GM12878 (cell line): ENCODE measurements around the gene SCYL1. TPM values are rescaled to one million over a fixed set of nuclear protein-coding genes. Genes with fewer than 3 reads are reported as not detected.
A peak's percentile ranks its signal among the peaks of the same experiment; 100 is the strongest.

ENCODE experiments used
- ATAC-seq: fragments of 200-7000 bp; cut with Tn5 transposase; 3 replicates; pipeline ENCODE4 v1.9.1; 2020; ENCODE audit warnings: mild to moderate bottlenecking, moderate library complexity
- BruUV-seq: library from RNA; stranded (reverse); fragments of 400-500 nt; replicated peaks from 2 replicates; lab custom pipeline; 2021; lab: Mats Ljungman, UMichigan
- CTCF ChIA-PET: fragments of 300-600 bp; sonication (Branson Sonifier 250); formaldehyde crosslinking; extraction: SDS; loops from one replicate; lab custom pipeline; 2021; ENCODE audit warnings: inconsistent platforms; lab: Yijun Ruan, JAX
- POLR2A ChIA-PET: fragments of 350-600 bp; formaldehyde crosslinking; extraction: SDS; loops from one replicate; lab custom pipeline; 2021; ENCODE audit warnings: inconsistent platforms; lab: Charles Lee
- RAD21 ChIA-PET: fragments of 300-600 bp; sonication (Branson Sonifier 250); formaldehyde crosslinking; loops from one replicate; lab custom pipeline; 2023; ENCODE audit warnings: antibody characterized with exemption; ENCODE audit not compliant: unreplicated experiment; lab: Charles Lee
- SMC1A ChIA-PET: fragments of 300-600 bp; sonication (Branson Sonifier 250); formaldehyde crosslinking; loops from one replicate; lab custom pipeline; 2023; ENCODE audit not compliant: unreplicated experiment, uncharacterized antibody; lab: Charles Lee
- DNase-seq: peaks from one replicate; pipeline ENCODE4 v3.0.0-alpha.2; 2011; ENCODE audit warnings: low read depth, low spot score
- FAIRE-seq: peaks from 3 replicates; lab custom pipeline; 2011; peaks lifted over from hg19 to GRCh38; lab: Jason Lieb, UNC
- H2AFZ ChIP-seq: 2 replicates; pipeline ENCODE4 v1.6.0; 2011; ENCODE audit warnings: low read depth, low read length, control low read depth; ENCODE audit not compliant: control insufficient read depth
- H3K27ac ChIP-seq: 2 replicates; pipeline ENCODE4 v1.5.1; 2011; ENCODE audit warnings: control low read depth; ENCODE audit not compliant: control insufficient read depth, insufficient read depth
- H3K27me3 ChIP-seq, 2 experiments: replicated peaks in 1 of 2; 2 replicates each; pipeline versions ENCODE4 v1.6.0 to v1.6.1; 2011; ENCODE audit warnings: low read length in 1 of 2; ENCODE audit not compliant: control insufficient read depth in 2 of 2, insufficient read depth in 2 of 2
- H3K36me3 ChIP-seq, 2 experiments: 2 replicates each; pipeline ENCODE4 v1.5.1; 2011; ENCODE audit warnings: low read length in 1 of 2; ENCODE audit not compliant: control insufficient read depth in 2 of 2, insufficient read depth in 2 of 2
- H3K4me1 ChIP-seq: 2 replicates; pipeline ENCODE4 v1.6.1; 2011; ENCODE audit warnings: mild to moderate bottlenecking, low read length, moderate library complexity, mixed read lengths; ENCODE audit not compliant: control insufficient read depth, insufficient read depth
- H3K4me2 ChIP-seq: 2 replicates; pipeline ENCODE4 v1.6.0; 2011; ENCODE audit warnings: control low read depth; ENCODE audit not compliant: control insufficient read depth, insufficient read depth
- H3K4me3 ChIP-seq: fragments of 200-600 bp; sonication (generic); 2 replicates; pipeline ENCODE4 v1.5.1; 2016
- H3K79me2 ChIP-seq: 2 replicates; pipeline ENCODE4 v1.6.0; 2011; ENCODE audit warnings: low read length; ENCODE audit not compliant: control insufficient read depth, insufficient read depth
- H3K9ac ChIP-seq: 2 replicates; pipeline ENCODE4 v1.8.0; 2011; ENCODE audit warnings: low read length, control low read depth, mixed read lengths; ENCODE audit not compliant: control insufficient read depth, insufficient read depth
- H3K9me3 ChIP-seq: replicated peaks from 3 replicates; pipeline ENCODE4 v1.5.1; 2011; ENCODE audit warnings: mild to moderate bottlenecking, low read length; ENCODE audit not compliant: control insufficient read depth, insufficient read depth
- H4K20me1 ChIP-seq: 2 replicates; pipeline ENCODE4 v1.6.0; 2011; ENCODE audit not compliant: control insufficient read depth, insufficient read depth
- BHLHE40 ChIP-seq, 2 experiments: fragments of 450-650 bp in 1 of 2; IDR thresholded peaks; 2 replicates each; pipeline ENCODE4 v1.6.1; 2011 to 2017; ENCODE audit warnings: low read depth in 2 of 2, borderline replicate concordance in 1 of 2, improper control_type of control experiment in 1 of 2, low read length in 1 of 2, mild to moderate bottlenecking in 1 of 2
- CHD2 ChIP-seq: IDR thresholded peaks from 2 replicates; pipeline ENCODE4 v1.6.1; 2011; ENCODE audit warnings: low read depth, low read length, improper control_type of control experiment, borderline replicate concordance
- CREM ChIP-seq: IDR thresholded peaks from 2 replicates; pipeline ENCODE4 v1.6.1; 2014; ENCODE audit warnings: antibody characterized with exemption, low read depth
- LARP7 ChIP-seq: fragments of 450-650 bp; IDR thresholded peaks from 2 replicates; pipeline ENCODE4 v1.6.1; 2017; ENCODE audit warnings: mild to moderate bottlenecking
- MTA3 ChIP-seq: IDR thresholded peaks from 2 replicates; pipeline ENCODE4 v1.6.1; 2012; ENCODE audit warnings: low read length, inconsistent platforms, borderline replicate concordance
- POLR2A ChIP-seq: IDR thresholded peaks from 2 replicates; pipeline ENCODE4 v1.6.1; 2011; ENCODE audit warnings: low read depth, mild to moderate bottlenecking, low read length
- POLR2AphosphoS5 ChIP-seq: IDR thresholded peaks from 2 replicates; pipeline ENCODE4 v1.6.1; 2011; ENCODE audit warnings: mild to moderate bottlenecking, low read length, inconsistent platforms
- RFX5 ChIP-seq: IDR thresholded peaks from 2 replicates; pipeline ENCODE4 v1.6.1; 2011; ENCODE audit warnings: low read depth, low read length, improper control_type of control experiment
- SUZ12 ChIP-seq: fragments of 200-600 bp; sonication (generic); IDR thresholded peaks from one replicate; pipeline ENCODE4 v1.6.1; 2018; ENCODE audit warnings: antibody characterized with exemption, mild to moderate bottlenecking; ENCODE audit not compliant: unreplicated experiment
- ZNF384 ChIP-seq: IDR thresholded peaks from 2 replicates; pipeline ENCODE4 v1.6.1; 2012; ENCODE audit warnings: low read depth, mild to moderate bottlenecking, low read length, improper control_type of control experiment, borderline replicate concordance
- WGBS: methylation state at CpG from one replicate; pipeline ENCODE4 v1.1.6; 2016; ENCODE audit warnings: low lambda C conversion rate; ENCODE audit not compliant: insufficient replicate concordance, insufficient coverage; ENCODE audit errors: missing lambda C conversion rate; 5-methylcytosine and 5-hydroxymethylcytosine counted together
- in situ Hi-C: fragments of 300-500 bp; cut with MboI; formaldehyde crosslinking; loops from 9 replicates; pipeline ENCODE4 v1.14.3; 2018; ENCODE audit warnings: mixed read lengths
- intact Hi-C: fragments of 100-400 bp; cut with micrococcal nuclease; formaldehyde crosslinking; loops from one replicate; pipeline ENCODE4 v1.14.2; 2022; ENCODE audit not compliant: unreplicated experiment
- polyA plus RNA-seq, 11 experiments: library from polyadenylated mRNA; depleted of rRNA in 4 of 11; unstranded in 6 of 11; stranded (reverse) in 5 of 11; fragments of >200 nt; fragmentation: Nextera tagmentation in 4 of 11; fragmentation: Illumina TruSeq in 1 of 11; extraction: Ambion mirVana in 4 of 11; extraction: Trizol in 1 of 11; gene quantifications; 1 replicate in 1 of 11; 2 replicates in 10 of 11; pipeline versions ENCODE4 v1.2.1 to v1.2.3, GENCODE V29; 2011 to 2016; ENCODE audit warnings: inconsistent platforms in 2 of 11, missing spikeins in 2 of 11, low read depth in 1 of 11
- total RNA-seq, 4 experiments: library from RNA; depleted of rRNA in 3 of 4; stranded (reverse); fragments of >200 nt in 3 of 4; fragmentation: Illumina TruSeq in 1 of 4; extraction: Trizol in 1 of 4; gene quantifications; 2 replicates each; pipeline versions ENCODE4 v1.2.1 to v1.2.3, GENCODE V29; 2013 to 2021
- TF ChIP-seq, protein P1 (sequence below): IDR thresholded peaks from 2 replicates; pipeline ENCODE4 v1.6.1; 2012; ENCODE audit warnings: low read length, inconsistent platforms
- TF ChIP-seq, protein P2 (sequence below): fragments of 450-650 bp; IDR thresholded peaks from 2 replicates; pipeline ENCODE4 v1.6.1; 2016; ENCODE audit warnings: mild to moderate bottlenecking
- TF ChIP-seq, protein P3 (sequence below), 3 experiments: IDR thresholded peaks in 2 of 3; conservative IDR thresholded peaks in 1 of 3; 2 replicates each; pipeline ENCODE4 v1.5.1; 2011; ENCODE audit warnings: low read depth in 3 of 3, low read length in 3 of 3, mild to moderate bottlenecking in 3 of 3, control low read depth in 2 of 3, moderate library complexity in 2 of 3, inconsistent platforms in 1 of 3, mixed read lengths in 1 of 3; ENCODE audit not compliant: control insufficient read depth in 2 of 3, insufficient read depth in 1 of 3; ENCODE audit errors: extremely low read depth in 1 of 3

SCYL1 gene
- total and polyA plus RNA-seq, 10 of the 15 experiments (the other 5 are each of a cell fraction or from before 2014, with no cell fraction given): 0.80 to 82.7 (median 51.2) TPM

DNA sequence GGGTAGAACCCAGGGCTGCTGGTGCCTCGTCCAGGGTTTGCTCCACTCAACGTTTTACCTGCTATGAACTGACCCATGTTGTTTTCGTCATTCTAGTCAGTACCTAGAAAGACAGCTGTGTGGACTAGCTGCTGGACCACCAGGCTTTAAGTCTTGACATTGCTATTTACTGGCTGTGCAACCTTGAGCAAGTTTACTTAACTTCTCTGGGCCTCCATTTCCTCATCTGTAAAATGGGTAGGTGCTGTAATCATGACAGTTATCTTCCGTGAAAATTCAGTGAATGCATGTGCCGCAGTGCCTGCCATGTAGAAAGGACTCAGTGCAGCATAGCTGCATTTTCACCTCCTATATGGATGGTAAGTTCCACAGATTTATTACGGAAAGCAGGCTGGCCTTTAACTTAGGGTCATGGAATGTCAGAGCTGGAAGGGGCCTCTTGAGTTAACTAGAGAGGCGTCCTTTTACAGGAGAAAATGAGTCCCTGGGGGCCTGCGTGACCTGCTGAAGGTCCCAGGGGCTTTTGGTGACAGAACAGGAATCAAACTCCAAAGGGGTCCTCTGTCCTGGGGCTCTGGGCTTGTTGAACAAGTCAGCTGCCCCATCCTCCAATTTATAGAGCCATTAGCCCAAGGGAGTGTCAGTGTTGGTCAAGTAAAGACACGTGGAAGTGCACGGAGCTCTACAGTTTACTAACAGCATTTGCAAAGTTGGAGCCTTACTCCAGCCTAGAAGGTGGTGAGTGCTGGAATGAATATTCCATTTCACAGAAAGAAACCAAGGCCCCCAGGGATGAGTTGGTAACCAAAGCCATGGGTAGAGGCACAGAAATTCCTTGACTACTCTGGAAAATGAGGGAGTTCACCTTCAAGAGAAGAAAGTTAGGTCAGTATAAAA, 38.1 kb upstream of the SCYL1 start (continued):
- TF ChIP-seq RFX5 (no peak), CREM (no peak), SUZ12 (no peak)
- TF ChIP-seq, all 136 proteins: peak for 0

DNA sequence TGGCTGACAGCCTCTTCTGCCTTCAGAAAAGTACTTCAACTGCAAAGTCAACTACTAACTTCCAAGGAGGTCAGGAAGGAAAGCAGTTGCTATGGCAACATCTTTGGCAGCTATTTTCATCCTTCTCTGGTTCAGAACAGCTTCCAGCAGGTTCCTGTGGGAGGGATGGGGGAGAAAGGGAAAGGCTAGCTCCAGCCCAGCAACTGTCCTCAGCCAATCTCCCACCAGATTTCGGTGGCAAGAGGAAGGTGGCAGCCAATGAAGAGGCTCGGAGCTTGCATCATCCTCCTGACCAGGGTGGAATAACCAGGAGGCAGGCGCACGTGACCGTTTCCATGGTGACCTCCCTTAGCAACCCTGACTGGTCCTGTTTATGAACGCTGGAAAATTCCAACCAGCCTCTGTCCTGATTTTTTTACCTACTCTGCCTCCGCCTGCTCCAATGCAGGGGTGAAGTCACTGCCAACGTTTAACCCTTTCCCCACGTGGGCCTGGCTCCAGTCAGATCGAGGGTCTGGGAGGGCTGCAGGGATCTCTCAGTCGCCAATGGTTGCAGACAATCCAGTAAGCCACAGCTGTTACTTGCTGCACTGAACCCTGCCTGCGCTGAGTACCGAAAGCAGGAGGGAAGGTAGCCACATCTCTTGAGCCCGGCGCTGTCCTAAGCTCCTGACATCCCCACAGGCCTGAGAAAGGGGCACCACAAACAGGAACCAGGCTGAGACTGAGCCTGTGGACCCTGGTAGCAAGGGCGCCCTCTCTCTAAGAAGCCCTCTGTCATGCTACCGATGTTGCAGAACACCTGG, 37.2 kb upstream of the SCYL1 start:
- Histone ChIP-seq H4K20me1 (no peaks in the 10 kb centered on the region), H3K4me2 (peak overlapping the region; percentile 87), H3K4me1 (peaks cover 61% of the 10 kb centered on the region), H3K79me2 (peaks cover 15% of the 10 kb centered on the region), H3K9me3 (no peaks in the 10 kb centered on the region), H3K36me3 (no peaks in the 10 kb centered on the region), H3K27ac (peak overlapping the region; percentile 62), H2AFZ (peak overlapping the region; percentile 40), H3K9ac (no peak overlapping the region), H3K4me3 (peak overlapping the region; percentile 15; the same call in 1 of the 2 replicates), H3K27me3 (no peaks in the 10 kb centered on the region)
- 55% methylated on average over 15 of the region's 17 CpGs for WGBS
- BruUV-seq: no TSS peak
- in situ Hi-C loops (no loop called here), intact Hi-C loops (no loop called here)
- DNase-seq (no peak), ATAC-seq (peak; percentile 79), FAIRE-seq (no peak)
- CTCF ChIA-PET: interaction anchor here (0.9 to 27.9 kb wide), 4 partner anchors 12 to 170 kb away, joined by 3 to 728 read pairs (median 8); partner anchors contain the start of gene MALAT1
- POLR2A ChIA-PET: interaction anchor here (0.5 to 16.2 kb wide), 8 partner anchors 9 to 38 kb away, joined by 3 to 429 read pairs (median 8); partner anchors contain the start of gene MALAT1
- SMC1A ChIA-PET: interaction anchor here (1.3 to 15.8 kb wide), 6 partner anchors 10 to 71 kb away, joined by 4 to 146 read pairs (median 20); partner anchors contain the start of gene MALAT1
- RAD21 ChIA-PET: interaction anchor here (0.9 to 3.2 kb wide), 9 partner anchors 8 to 71 kb away, joined by 3 to 29 read pairs (median 6); partner anchors contain the start of gene MALAT1
- TF ChIP-seq BHLHE40 (IDR thresholded peaks at IDR 0.05; ENCODE audit: borderline replicate concordance in 1 of 2, low read depth in 2 of 2, low read length in 1 of 2): peak; percentile 93 to 94
- TF ChIP-seq ZNF384: no peak
- TF ChIP-seq MTA3: no peak
- TF ChIP-seq, protein P1, sequence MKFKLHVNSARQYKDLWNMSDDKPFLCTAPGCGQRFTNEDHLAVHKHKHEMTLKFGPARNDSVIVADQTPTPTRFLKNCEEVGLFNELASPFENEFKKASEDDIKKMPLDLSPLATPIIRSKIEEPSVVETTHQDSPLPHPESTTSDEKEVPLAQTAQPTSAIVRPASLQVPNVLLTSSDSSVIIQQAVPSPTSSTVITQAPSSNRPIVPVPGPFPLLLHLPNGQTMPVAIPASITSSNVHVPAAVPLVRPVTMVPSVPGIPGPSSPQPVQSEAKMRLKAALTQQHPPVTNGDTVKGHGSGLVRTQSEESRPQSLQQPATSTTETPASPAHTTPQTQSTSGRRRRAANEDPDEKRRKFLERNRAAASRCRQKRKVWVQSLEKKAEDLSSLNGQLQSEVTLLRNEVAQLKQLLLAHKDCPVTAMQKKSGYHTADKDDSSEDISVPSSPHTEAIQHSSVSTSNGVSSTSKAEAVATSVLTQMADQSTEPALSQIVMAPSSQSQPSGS: no peak
- TF ChIP-seq, protein P2, sequence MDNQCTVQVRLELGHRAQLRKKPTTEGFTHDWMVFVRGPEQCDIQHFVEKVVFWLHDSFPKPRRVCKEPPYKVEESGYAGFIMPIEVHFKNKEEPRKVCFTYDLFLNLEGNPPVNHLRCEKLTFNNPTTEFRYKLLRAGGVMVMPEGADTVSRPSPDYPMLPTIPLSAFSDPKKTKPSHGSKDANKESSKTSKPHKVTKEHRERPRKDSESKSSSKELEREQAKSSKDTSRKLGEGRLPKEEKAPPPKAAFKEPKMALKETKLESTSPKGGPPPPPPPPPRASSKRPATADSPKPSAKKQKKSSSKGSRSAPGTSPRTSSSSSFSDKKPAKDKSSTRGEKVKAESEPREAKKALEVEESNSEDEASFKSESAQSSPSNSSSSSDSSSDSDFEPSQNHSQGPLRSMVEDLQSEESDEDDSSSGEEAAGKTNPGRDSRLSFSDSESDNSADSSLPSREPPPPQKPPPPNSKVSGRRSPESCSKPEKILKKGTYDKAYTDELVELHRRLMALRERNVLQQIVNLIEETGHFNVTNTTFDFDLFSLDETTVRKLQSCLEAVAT: 0 out of 2 replicates have a peak, but pooled peaks have one; percentile 17
- peak; percentile 71; the same call in 1 of the 2 replicates for TF ChIP-seq LARP7
- TF ChIP-seq POLR2A: peak; percentile 48; the same call in 1 of the 2 replicates
- TF ChIP-seq POLR2AphosphoS5: no peak
- TF ChIP-seq, protein P3, sequence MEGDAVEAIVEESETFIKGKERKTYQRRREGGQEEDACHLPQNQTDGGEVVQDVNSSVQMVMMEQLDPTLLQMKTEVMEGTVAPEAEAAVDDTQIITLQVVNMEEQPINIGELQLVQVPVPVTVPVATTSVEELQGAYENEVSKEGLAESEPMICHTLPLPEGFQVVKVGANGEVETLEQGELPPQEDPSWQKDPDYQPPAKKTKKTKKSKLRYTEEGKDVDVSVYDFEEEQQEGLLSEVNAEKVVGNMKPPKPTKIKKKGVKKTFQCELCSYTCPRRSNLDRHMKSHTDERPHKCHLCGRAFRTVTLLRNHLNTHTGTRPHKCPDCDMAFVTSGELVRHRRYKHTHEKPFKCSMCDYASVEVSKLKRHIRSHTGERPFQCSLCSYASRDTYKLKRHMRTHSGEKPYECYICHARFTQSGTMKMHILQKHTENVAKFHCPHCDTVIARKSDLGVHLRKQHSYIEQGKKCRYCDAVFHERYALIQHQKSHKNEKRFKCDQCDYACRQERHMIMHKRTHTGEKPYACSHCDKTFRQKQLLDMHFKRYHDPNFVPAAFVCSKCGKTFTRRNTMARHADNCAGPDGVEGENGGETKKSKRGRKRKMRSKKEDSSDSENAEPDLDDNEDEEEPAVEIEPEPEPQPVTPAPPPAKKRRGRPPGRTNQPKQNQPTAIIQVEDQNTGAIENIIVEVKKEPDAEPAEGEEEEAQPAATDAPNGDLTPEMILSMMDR (IDR thresholded peaks at IDR 0.05 in 2 of 3, conservative IDR thresholded peaks at IDR 0.05 in 1 of 3; ENCODE audit: control insufficient read depth in 2 of 3, extremely low read depth in 1 of 3, insufficient read depth in 1 of 3, low read depth in 3 of 3, low read length in 3 of 3): peak in 1 of 3 experiments; percentile 12; a peak in 2 of 6 replicates
- TF ChIP-seq CHD2: 0 out of 2 replicates have a peak, but pooled peaks have one; percentile 21
